ENCODE measurements around the gene ELMO3. TPM values are rescaled to one million over a fixed set of nuclear protein-coding genes. Genes with fewer than 3 reads are reported as not detected.

ELMO3 gene
- total RNA-seq, 2 donors from 2014 or later: 24.1 to 40.5 TPM

DNA sequence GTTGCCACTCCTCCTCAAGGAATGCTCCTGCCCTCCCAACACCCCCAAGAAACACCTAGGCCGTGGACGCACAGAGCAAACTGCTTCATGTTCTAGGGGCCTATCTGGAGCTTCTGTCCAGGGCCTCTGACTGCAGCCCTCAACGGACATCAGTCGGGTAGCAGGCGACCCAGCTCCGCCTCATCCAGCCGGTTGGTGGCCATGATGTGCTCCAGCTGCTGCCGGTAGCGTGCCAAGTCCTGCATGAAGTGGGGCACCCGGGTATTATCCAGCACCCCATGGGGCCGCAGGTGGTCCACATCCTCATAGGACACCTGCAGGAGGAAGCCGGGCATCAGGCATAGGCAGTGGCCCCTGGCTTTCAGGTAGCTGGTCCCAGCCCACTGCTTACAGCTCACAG, 22.3 kb upstream of the ELMO3 start:
- no peak overlapping the region for H3K27ac ChIP-seq
- intact Hi-C loops (cut with DNase I): no loop called here
- no peaks in the 10 kb centered on the region for H3K36me3 ChIP-seq (replicated peaks in 1 of 2; ENCODE audit: insufficient read depth in 1 of 2, low read depth in 2 of 2)
- H3K4me1 ChIP-seq: peaks cover 40% of the 10 kb centered on the region
- TF ChIP-seq, protein P1, sequence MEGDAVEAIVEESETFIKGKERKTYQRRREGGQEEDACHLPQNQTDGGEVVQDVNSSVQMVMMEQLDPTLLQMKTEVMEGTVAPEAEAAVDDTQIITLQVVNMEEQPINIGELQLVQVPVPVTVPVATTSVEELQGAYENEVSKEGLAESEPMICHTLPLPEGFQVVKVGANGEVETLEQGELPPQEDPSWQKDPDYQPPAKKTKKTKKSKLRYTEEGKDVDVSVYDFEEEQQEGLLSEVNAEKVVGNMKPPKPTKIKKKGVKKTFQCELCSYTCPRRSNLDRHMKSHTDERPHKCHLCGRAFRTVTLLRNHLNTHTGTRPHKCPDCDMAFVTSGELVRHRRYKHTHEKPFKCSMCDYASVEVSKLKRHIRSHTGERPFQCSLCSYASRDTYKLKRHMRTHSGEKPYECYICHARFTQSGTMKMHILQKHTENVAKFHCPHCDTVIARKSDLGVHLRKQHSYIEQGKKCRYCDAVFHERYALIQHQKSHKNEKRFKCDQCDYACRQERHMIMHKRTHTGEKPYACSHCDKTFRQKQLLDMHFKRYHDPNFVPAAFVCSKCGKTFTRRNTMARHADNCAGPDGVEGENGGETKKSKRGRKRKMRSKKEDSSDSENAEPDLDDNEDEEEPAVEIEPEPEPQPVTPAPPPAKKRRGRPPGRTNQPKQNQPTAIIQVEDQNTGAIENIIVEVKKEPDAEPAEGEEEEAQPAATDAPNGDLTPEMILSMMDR (IDR thresholded peaks at IDR 0.05): no peak
- no peak for TF ChIP-seq POLR2A (IDR thresholded peaks at IDR 0.05)
- DNase-seq (no peak), ATAC-seq (no peak)
- no peaks in the 10 kb centered on the region for H3K9me3 ChIP-seq
- 89 to 94% methylated on average over 9 to 11 of the region's 12 CpGs for whole genome bisulfite sequencing, 2 donors
- no peak overlapping the region for H3K4me3 ChIP-seq
- no peaks in the 10 kb centered on the region for H3K27me3 ChIP-seq

DNA sequence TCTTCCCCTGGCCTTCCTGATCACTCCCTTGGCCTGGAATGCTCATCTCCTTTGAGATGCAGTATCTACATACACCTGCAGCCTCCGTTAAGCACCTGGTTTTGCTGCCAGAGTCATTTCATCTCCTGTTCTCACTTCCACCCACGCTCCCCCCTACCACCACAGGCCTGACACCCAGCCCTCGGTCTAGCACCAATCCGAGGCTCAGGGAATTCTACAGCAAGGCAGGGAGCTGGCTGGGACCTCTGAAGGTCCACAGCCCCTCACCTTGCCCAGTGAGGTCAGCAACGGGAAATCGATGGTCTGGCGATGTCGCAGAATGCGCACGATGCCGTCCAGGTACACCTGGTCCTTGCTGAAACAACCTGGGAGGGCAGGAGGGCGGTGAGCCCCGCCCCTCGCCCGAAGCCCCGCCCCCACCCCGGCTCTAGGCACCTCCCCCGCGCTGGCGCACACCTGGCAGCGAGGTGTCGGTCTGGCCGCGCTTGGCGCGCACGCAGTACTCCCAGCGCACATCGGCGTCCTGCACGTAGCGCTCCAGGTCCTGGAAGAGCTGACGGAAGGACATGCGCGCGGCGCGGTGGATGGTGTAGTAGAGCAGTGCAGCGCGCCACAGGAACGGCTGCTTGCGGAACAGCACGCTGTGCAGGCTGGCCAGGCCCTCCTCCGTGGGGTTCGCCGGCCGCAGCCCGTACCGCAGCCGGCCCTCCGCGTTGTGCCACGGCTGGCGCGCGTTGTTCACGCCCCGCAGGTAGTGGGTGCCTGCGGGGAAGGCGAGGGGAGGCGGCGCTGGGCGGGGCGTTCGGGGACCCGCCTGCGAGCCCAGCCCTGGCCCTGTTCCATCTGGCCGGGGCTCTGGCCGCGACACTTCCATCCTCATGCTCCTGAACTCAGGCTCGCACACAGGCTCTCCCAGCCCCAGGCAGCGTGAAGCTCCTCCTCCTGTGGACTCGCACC, 20.9 kb upstream of the ELMO3 start:
- DNase-seq (peak; percentile 92 to 96 (median 94)), ATAC-seq (peak; percentile 85)
- Histone ChIP-seq H3K4me1 (peaks cover 41% of the 10 kb centered on the region), H3K9me3 (no peaks in the 10 kb centered on the region), H3K4me3 (no peak overlapping the region), H3K27me3 (no peaks in the 10 kb centered on the region), H3K36me3 (replicated peaks in 1 of 2; ENCODE audit: insufficient read depth in 1 of 2, low read depth in 2 of 2) (no peaks in the 10 kb centered on the region), H3K27ac (peak overlapping the region; percentile 86 to 94 (median 88))
- intact Hi-C loops (cut with DNase I): no loop called here
- TF ChIP-seq, protein P1 (IDR thresholded peaks at IDR 0.05): peak in 4 of 7 experiments; percentile 23 to 38 (median 36)
- peak; percentile 61 to 77 (median 73) for TF ChIP-seq POLR2A (IDR thresholded peaks at IDR 0.05)
- WGBS, 2 donors: 2 to 10% methylated on average over 23 to 35 of the region's 73 CpGs

DNA sequence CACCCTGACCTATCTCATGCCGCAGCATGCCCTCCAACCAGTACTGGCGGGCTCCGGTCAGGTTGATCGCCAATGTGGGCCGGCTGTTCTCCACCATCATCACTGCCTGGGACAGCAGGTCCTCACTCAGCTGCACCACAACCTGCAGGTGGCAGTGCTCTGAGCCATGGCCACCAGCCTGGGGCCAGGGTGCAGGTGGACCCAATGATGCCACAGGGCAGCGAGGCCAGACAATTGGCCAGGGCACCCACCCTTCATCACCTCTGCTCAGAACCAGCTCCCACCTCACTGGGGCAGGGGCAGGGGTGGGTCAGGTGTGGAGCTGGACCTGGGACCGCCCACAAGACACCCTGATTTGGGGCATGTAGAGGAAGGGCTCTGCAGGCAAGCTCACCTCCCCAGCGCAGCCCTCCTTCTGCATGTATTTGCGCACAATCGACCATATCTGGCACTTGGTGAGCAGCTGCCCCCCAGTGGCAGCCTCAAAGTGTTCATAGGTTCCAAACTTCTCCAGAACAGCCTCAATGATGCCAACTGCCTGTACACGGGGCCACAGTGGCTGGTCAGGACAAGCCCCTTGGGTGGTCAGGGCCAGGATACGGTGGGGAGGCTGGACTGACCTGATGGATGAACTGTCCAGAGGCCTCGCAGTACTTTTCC, 19.4 kb upstream of the ELMO3 start:
- no peaks in the 10 kb centered on the region for H3K9me3 ChIP-seq
- no peak for TF ChIP-seq POLR2A (IDR thresholded peaks at IDR 0.05)
- DNase-seq: no peak
- no peak overlapping the region for H3K27ac ChIP-seq
- no peaks in the 10 kb centered on the region for H3K36me3 ChIP-seq (replicated peaks in 1 of 2; ENCODE audit: insufficient read depth in 1 of 2, low read depth in 2 of 2)
- no peak for ATAC-seq
- H3K4me3 ChIP-seq: no peak overlapping the region
- H3K4me1 ChIP-seq: peaks cover 34% of the 10 kb centered on the region
- intact Hi-C loops (cut with DNase I): loop anchor here (10.0 kb wide), 1 partner anchor 205 kb away; no protein-coding TSS in a partner anchor
- no peaks in the 10 kb centered on the region for H3K27me3 ChIP-seq
- WGBS, 2 donors: 92 to 100% methylated on average over 1 to 12 of the region's 13 CpGs

DNA sequence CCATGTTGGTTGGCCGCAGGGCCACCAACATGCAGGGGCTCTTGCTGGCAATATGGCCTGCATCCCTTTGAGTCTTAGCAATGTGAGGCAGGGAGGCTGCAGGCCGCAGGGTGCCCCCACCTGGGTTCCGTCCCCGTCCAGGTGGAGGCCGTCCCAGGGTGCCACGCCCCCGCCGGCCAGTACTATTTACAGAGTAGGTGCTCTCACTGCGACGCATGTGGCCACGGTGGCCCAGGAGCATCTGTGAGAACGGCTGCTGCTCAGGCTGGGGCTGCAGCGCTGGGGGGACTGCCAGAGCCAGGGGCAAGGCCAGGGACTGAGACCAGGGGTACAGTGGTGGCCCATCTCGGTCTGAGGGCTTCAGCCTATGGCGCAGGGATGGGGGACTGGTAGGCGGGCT, 18.8 kb upstream of the ELMO3 start:
- intact Hi-C loops (cut with DNase I): loop anchor here (10.0 kb wide), 1 partner anchor 205 kb away; no protein-coding TSS in a partner anchor
- WGBS, 2 donors: 87% methylated on average over 16 of the region's 16 CpGs; no CpG with 5 or more reads in 1 of the 2 donors
- Histone ChIP-seq H3K36me3 (replicated peaks in 1 of 2; ENCODE audit: insufficient read depth in 1 of 2, low read depth in 2 of 2) (no peaks in the 10 kb centered on the region), H3K4me1 (peaks cover 36% of the 10 kb centered on the region), H3K9me3 (no peaks in the 10 kb centered on the region), H3K27me3 (no peaks in the 10 kb centered on the region), H3K4me3 (no peak overlapping the region), H3K27ac (no peak overlapping the region)
- ATAC-seq (no peak), DNase-seq (no peak)
- no peak for TF ChIP-seq POLR2A (IDR thresholded peaks at IDR 0.05)
- TF ChIP-seq, protein P1 (IDR thresholded peaks at IDR 0.05): no peak

DNA sequence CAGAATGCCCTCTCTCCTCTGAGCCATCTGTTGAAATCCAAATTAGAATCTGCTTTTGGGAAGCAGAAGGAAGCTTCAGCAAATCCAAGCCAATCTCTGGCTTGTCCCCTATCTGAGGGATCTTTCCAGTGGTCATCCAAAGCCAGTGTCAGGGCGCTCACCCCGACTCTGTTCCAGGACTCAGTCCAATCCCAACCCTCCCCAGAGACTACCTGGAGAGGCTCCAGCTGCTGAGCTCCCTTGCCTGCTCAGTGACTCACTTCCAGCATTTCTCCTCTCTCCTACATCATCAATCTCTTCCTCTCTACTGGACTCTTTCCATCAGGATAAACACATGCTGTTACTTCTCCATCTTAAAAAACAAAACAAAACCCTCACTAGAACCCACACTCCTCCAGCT, 17.6 kb upstream of the ELMO3 start:
- TF ChIP-seq POLR2A (IDR thresholded peaks at IDR 0.05): no peak
- TF ChIP-seq, protein P1 (IDR thresholded peaks at IDR 0.05): no peak
- H3K4me1 ChIP-seq: peaks cover 45% of the 10 kb centered on the region
- H3K27me3 ChIP-seq: no peaks in the 10 kb centered on the region
- intact Hi-C loops (cut with DNase I): loop anchor here (10.0 kb wide), 1 partner anchor 207 kb away; no protein-coding TSS in a partner anchor
- DNase-seq (peak in 3 of 4 donors; percentile 41 to 56 (median 45)), ATAC-seq (no peak)
- H3K36me3 ChIP-seq (replicated peaks in 1 of 2; ENCODE audit: insufficient read depth in 1 of 2, low read depth in 2 of 2): no peaks in the 10 kb centered on the region
- no peak overlapping the region for H3K4me3 ChIP-seq
- WGBS, 2 donors: 66 to 71% methylated on average over 2 of the region's 2 CpGs
- peak overlapping the region in 1 of 4 donors; percentile 16 for H3K27ac ChIP-seq
- no peaks in the 10 kb centered on the region for H3K9me3 ChIP-seq
